ENCODE results near the gene ZCCHC14. TPM values are rescaled to one million over a fixed set of nuclear protein-coding genes. Genes with fewer than 3 reads are reported as not detected.

ZCCHC14 gene
- total and polyA plus RNA-seq, 2 of the 13 experiments (the other 11 are each of a cell fraction or from before 2014, with no cell fraction given): 12.4 to 12.5 TPM

DNA sequence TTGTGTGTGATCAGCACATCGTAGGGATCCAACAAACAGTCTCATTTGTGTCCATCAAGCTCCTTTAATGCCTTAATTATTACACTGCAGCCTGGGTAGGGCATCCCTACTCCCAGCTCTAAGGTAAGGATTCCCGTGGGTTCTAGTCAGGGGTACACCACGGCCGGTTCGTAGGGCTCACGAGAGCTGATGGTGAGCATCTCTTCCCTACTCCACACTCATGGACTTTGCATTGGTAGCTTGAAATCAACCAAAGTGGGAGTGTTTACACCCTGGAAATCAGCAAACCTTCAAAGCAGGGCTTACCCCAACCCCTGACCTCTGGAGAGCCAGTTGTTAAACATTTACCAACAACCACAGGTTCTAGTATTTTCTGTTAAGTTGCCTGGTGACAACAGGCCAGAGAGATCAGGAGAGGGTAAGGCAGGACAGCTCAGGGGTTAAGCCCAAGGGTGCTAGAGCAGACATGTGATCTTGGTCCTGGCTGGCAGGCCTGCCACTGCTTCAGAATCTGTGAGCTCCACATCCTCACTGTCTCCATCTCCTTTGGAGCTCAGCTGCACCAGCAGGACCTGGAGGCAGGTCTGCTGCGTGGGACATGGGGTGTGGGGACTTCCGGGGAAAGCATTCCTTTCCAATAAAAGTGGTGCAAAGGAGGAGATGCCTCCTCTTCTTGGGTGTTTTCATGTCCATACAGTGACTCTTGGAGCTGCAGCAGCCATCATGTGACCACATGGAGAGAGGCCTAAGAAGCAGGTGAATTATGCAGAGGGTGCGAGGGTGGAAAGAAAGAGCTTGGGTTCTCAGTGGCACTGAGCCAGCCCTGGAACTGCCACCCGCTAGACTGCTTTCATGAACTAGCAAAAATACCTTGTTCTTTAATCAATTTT, 36.1 kb upstream of the ZCCHC14 start (continued):
- TF ChIP-seq, protein P1, sequence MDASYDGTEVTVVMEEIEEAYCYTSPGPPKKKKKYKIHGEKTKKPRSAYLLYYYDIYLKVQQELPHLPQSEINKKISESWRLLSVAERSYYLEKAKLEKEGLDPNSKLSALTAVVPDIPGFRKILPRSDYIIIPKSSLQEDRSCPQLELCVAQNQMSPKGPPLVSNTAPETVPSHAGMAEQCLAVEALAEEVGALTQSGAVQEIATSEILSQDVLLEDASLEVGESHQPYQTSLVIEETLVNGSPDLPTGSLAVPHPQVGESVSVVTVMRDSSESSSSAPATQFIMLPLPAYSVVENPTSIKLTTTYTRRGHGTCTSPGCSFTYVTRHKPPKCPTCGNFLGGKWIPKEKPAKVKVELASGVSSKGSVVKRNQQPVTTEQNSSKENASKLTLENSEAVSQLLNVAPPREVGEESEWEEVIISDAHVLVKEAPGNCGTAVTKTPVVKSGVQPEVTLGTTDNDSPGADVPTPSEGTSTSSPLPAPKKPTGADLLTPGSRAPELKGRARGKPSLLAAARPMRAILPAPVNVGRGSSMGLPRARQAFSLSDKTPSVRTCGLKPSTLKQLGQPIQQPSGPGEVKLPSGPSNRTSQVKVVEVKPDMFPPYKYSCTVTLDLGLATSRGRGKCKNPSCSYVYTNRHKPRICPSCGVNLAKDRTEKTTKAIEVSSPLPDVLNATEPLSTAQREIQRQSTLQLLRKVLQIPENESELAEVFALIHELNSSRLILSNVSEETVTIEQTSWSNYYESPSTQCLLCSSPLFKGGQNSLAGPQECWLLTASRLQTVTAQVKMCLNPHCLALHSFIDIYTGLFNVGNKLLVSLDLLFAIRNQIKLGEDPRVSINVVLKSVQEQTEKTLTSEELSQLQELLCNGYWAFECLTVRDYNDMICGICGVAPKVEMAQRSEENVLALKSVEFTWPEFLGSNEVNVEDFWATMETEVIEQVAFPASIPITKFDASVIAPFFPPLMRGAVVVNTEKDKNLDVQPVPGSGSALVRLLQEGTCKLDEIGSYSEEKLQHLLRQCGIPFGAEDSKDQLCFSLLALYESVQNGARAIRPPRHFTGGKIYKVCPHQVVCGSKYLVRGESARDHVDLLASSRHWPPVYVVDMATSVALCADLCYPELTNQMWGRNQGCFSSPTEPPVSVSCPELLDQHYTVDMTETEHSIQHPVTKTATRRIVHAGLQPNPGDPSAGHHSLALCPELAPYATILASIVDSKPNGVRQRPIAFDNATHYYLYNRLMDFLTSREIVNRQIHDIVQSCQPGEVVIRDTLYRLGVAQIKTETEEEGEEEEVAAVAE (CRISPR knock-in tag; IDR thresholded peaks at IDR 0.05; ENCODE audit: borderline replicate concordance): peak; percentile 55; the same call in 1 of the 2 replicates
- TF ChIP-seq, protein P2, sequence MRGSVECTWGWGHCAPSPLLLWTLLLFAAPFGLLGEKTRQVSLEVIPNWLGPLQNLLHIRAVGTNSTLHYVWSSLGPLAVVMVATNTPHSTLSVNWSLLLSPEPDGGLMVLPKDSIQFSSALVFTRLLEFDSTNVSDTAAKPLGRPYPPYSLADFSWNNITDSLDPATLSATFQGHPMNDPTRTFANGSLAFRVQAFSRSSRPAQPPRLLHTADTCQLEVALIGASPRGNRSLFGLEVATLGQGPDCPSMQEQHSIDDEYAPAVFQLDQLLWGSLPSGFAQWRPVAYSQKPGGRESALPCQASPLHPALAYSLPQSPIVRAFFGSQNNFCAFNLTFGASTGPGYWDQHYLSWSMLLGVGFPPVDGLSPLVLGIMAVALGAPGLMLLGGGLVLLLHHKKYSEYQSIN (CRISPR knock-in tag; IDR thresholded peaks at IDR 0.05; ENCODE audit: borderline replicate concordance): no peak
- TF ChIP-seq ELF1 (CRISPR knock-in tag; IDR thresholded peaks at IDR 0.05) (no peak), ZNF251 (CRISPR knock-in tag; IDR thresholded peaks at IDR 0.05) (no peak), MEIS1 (CRISPR knock-in tag; IDR thresholded peaks at IDR 0.05; ENCODE audit: borderline replicate concordance) (peak; percentile 52), ZSCAN21 (CRISPR knock-in tag; IDR thresholded peaks at IDR 0.05; ENCODE audit: borderline replicate concordance) (peak; percentile 92), RFX1 (IDR thresholded peaks at IDR 0.05) (peak; percentile 54; the same call in 1 of the 2 replicates), POLR2AphosphoS5 (IDR thresholded peaks at IDR 0.05; ENCODE audit: low read depth, low read length) (peak; percentile 62), ZNF160 (CRISPR knock-in tag; IDR thresholded peaks at IDR 0.05) (peak; percentile 77), ZNF879 (CRISPR knock-in tag; IDR thresholded peaks at IDR 0.05) (no peak; the same call in 1 of the 2 replicates), HMGXB4 (CRISPR knock-in tag; IDR thresholded peaks at IDR 0.05; ENCODE audit: borderline replicate concordance in 1 of 2, low read depth in 1 of 2) (peak; percentile 50 to 71), ZBTB37 (CRISPR knock-in tag; IDR thresholded peaks at IDR 0.05) (peak; percentile 56; the same call in 1 of the 2 replicates), ARNT2 (CRISPR knock-in tag; IDR thresholded peaks at IDR 0.05; ENCODE audit: low read depth) (no peak; the same call in 1 of the 2 replicates), ZNF3 (CRISPR knock-in tag; IDR thresholded peaks at IDR 0.05) (no peak), ZNF615 (CRISPR knock-in tag; IDR thresholded peaks at IDR 0.05; ENCODE audit: borderline replicate concordance) (0 out of 2 replicates have a peak, but pooled peaks have one; percentile 51), ZBTB1 (CRISPR knock-in tag; IDR thresholded peaks at IDR 0.05; ENCODE audit: borderline replicate concordance) (no peak)
- TF ChIP-seq, protein P3, sequence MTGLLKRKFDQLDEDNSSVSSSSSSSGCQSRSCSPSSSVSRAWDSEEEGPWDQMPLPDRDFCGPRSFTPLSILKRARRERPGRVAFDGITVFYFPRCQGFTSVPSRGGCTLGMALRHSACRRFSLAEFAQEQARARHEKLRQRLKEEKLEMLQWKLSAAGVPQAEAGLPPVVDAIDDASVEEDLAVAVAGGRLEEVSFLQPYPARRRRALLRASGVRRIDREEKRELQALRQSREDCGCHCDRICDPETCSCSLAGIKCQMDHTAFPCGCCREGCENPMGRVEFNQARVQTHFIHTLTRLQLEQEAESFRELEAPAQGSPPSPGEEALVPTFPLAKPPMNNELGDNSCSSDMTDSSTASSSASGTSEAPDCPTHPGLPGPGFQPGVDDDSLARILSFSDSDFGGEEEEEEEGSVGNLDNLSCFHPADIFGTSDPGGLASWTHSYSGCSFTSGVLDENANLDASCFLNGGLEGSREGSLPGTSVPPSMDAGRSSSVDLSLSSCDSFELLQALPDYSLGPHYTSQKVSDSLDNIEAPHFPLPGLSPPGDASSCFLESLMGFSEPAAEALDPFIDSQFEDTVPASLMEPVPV (CRISPR knock-in tag; IDR thresholded peaks at IDR 0.05): peak; percentile 66; the same call in 1 of the 2 replicates

Measured in HepG2 (cell line).